T-helper 1 cell treated with Interleukin-12 subunit alpha and Interleukin-12 subunit beta and Interleukin-4 antibody, amounts not matched to agents 30 μg/mL and 1 μg/mL, for 36 hours (primary cell): Measurements from ENCODE around the gene NDUFA13.

Source experiments
- H3K27ac Mint-ChIP-seq: one replicate; pipeline ENCODE4 v1.8.0; 2021; ENCODE audit warnings: mild to moderate bottlenecking, mixed read lengths
- H3K27me3 Mint-ChIP-seq: one replicate; pipeline ENCODE4 v1.8.0; 2021; ENCODE audit warnings: low read depth, mixed read lengths
- H3K36me3 Mint-ChIP-seq: one replicate; pipeline ENCODE4 v1.8.0; 2021; ENCODE audit warnings: low read depth, mixed read lengths
- H3K4me1 Mint-ChIP-seq: one replicate; pipeline ENCODE4 v1.8.0; 2021; ENCODE audit warnings: low read depth, mixed read lengths
- H3K4me3 Mint-ChIP-seq: one replicate; pipeline ENCODE4 v1.8.0; 2021; ENCODE audit warnings: mild to moderate bottlenecking, moderate library complexity, mixed read lengths
- H3K9me3 Mint-ChIP-seq: one replicate; pipeline ENCODE4 v1.8.0; 2021; ENCODE audit warnings: mixed read lengths

The NDUFA13 gene

GRCh38 chr19:19499272-19499995 is 16.6 kb upstream of the NDUFA13 start:
- no peak overlapping the region for H3K4me3 Mint-ChIP-seq
- H3K27me3 Mint-ChIP-seq, result no peaks in the 10 kb centered on the region
- no peak overlapping the region for H3K27ac Mint-ChIP-seq
- H3K4me1 Mint-ChIP-seq, result no peaks in the 10 kb centered on the region
- peaks cover 36% of the 10 kb centered on the region for H3K36me3 Mint-ChIP-seq
- no peaks in the 10 kb centered on the region for H3K9me3 Mint-ChIP-seq

- Mint-ChIP-seq H3K36me3 (peaks cover 28% of the 10 kb centered on the region), H3K9me3 (no peaks in the 10 kb centered on the region), H3K4me1 (no peaks in the 10 kb centered on the region), H3K27me3 (no peaks in the 10 kb centered on the region), H3K27ac (no peak overlapping the region), H3K4me3 (no peak overlapping the region)
These were observed 14.9 kb upstream of the NDUFA13 start for GRCh38 chr19:19500975-19501644.

GRCh38 chr19:19501798-19502197 is 14.2 kb upstream of the NDUFA13 start:
- no peaks in the 10 kb centered on the region for H3K27me3 Mint-ChIP-seq
- H3K27ac Mint-ChIP-seq, result no peak overlapping the region
- peaks cover 30% of the 10 kb centered on the region for H3K36me3 Mint-ChIP-seq
- H3K9me3 Mint-ChIP-seq, result no peaks in the 10 kb centered on the region
- no peak overlapping the region for H3K4me3 Mint-ChIP-seq
- no peaks in the 10 kb centered on the region for H3K4me1 Mint-ChIP-seq

GRCh38 chr19:19502281-19502680 is 13.7 kb upstream of the NDUFA13 start:
- Mint-ChIP-seq H3K27ac (no peak overlapping the region), H3K4me1 (no peaks in the 10 kb centered on the region), H3K36me3 (peaks cover 30% of the 10 kb centered on the region), H3K4me3 (no peak overlapping the region), H3K9me3 (no peaks in the 10 kb centered on the region), H3K27me3 (no peaks in the 10 kb centered on the region)

GRCh38 chr19:19502808-19503602 is 13.0 kb upstream of the NDUFA13 start:
- Mint-ChIP-seq H3K4me1 (peaks cover 2% of the 10 kb centered on the region), H3K9me3 (no peaks in the 10 kb centered on the region), H3K27ac (no peak overlapping the region), H3K4me3 (no peak overlapping the region), H3K27me3 (no peaks in the 10 kb centered on the region), H3K36me3 (peaks cover 34% of the 10 kb centered on the region)

- peaks cover 30% of the 10 kb centered on the region for H3K36me3 Mint-ChIP-seq
- H3K4me3 Mint-ChIP-seq, result no peak overlapping the region
- peaks cover 2% of the 10 kb centered on the region for H3K4me1 Mint-ChIP-seq
- H3K27me3 Mint-ChIP-seq, result no peaks in the 10 kb centered on the region
- no peak overlapping the region for H3K27ac Mint-ChIP-seq
- H3K9me3 Mint-ChIP-seq, result no peaks in the 10 kb centered on the region
These were observed 11.0 kb upstream of the NDUFA13 start for GRCh38 chr19:19504754-19505668.

GRCh38 chr19:19505669-19506326 is 10.2 kb upstream of the NDUFA13 start:
- H3K4me1 Mint-ChIP-seq, result peaks cover 2% of the 10 kb centered on the region
- no peaks in the 10 kb centered on the region for H3K27me3 Mint-ChIP-seq
- H3K36me3 Mint-ChIP-seq, result peaks cover 30% of the 10 kb centered on the region
- H3K27ac Mint-ChIP-seq, result no peak overlapping the region
- H3K9me3 Mint-ChIP-seq, result no peaks in the 10 kb centered on the region
- no peak overlapping the region for H3K4me3 Mint-ChIP-seq

- peaks cover 2% of the 10 kb centered on the region for H3K4me1 Mint-ChIP-seq
- H3K27me3 Mint-ChIP-seq, result no peaks in the 10 kb centered on the region
- H3K27ac Mint-ChIP-seq, result no peak overlapping the region
- no peaks in the 10 kb centered on the region for H3K9me3 Mint-ChIP-seq
- peaks cover 28% of the 10 kb centered on the region for H3K36me3 Mint-ChIP-seq
- H3K4me3 Mint-ChIP-seq, result no peak overlapping the region
These were observed 9.4 kb upstream of the NDUFA13 start for GRCh38 chr19:19506592-19506991.

- Mint-ChIP-seq H3K9me3 (no peaks in the 10 kb centered on the region), H3K27ac (no peak overlapping the region), H3K4me1 (peaks cover 2% of the 10 kb centered on the region), H3K27me3 (no peaks in the 10 kb centered on the region), H3K36me3 (peaks cover 26% of the 10 kb centered on the region), H3K4me3 (no peak overlapping the region)
These were observed 8.7 kb upstream of the NDUFA13 start for GRCh38 chr19:19507354-19507753.

- no peak overlapping the region for H3K4me3 Mint-ChIP-seq
- no peaks in the 10 kb centered on the region for H3K9me3 Mint-ChIP-seq
- H3K36me3 Mint-ChIP-seq, result peaks cover 19% of the 10 kb centered on the region
- H3K27ac Mint-ChIP-seq, result no peak overlapping the region
- no peaks in the 10 kb centered on the region for H3K27me3 Mint-ChIP-seq
- peaks cover 2% of the 10 kb centered on the region for H3K4me1 Mint-ChIP-seq
These were observed 7.8 kb upstream of the NDUFA13 start for GRCh38 chr19:19508217-19508616.

- H3K27me3 Mint-ChIP-seq, result no peaks in the 10 kb centered on the region
- H3K4me1 Mint-ChIP-seq, result peaks cover 2% of the 10 kb centered on the region
- H3K4me3 Mint-ChIP-seq, result no peak overlapping the region
- H3K27ac Mint-ChIP-seq, result no peak overlapping the region
- no peaks in the 10 kb centered on the region for H3K9me3 Mint-ChIP-seq
- H3K36me3 Mint-ChIP-seq, result peaks cover 15% of the 10 kb centered on the region
These were observed 5.6 kb upstream of the NDUFA13 start for GRCh38 chr19:19510432-19510831.

GRCh38 chr19:19513682-19514081 is 2.3 kb upstream of the NDUFA13 start:
- H3K4me3 Mint-ChIP-seq, result no peak overlapping the region
- no peaks in the 10 kb centered on the region for H3K9me3 Mint-ChIP-seq
- no peaks in the 10 kb centered on the region for H3K27me3 Mint-ChIP-seq
- peaks cover 8% of the 10 kb centered on the region for H3K36me3 Mint-ChIP-seq
- peaks cover 2% of the 10 kb centered on the region for H3K4me1 Mint-ChIP-seq
- H3K27ac Mint-ChIP-seq, result no peak overlapping the region

- H3K27ac Mint-ChIP-seq, result no peak overlapping the region
- H3K27me3 Mint-ChIP-seq, result no peaks in the 10 kb centered on the region
- peak overlapping the region; percentile 44 for H3K4me3 Mint-ChIP-seq
- peaks cover 4% of the 10 kb centered on the region for H3K4me1 Mint-ChIP-seq
- H3K9me3 Mint-ChIP-seq, result no peaks in the 10 kb centered on the region
- H3K36me3 Mint-ChIP-seq, result peaks cover 10% of the 10 kb centered on the region
These were observed 1.8 kb upstream of the NDUFA13 start for GRCh38 chr19:19514215-19514657.
